ENCODE data around the gene PIM1. TPM values are rescaled to one million over a fixed set of nuclear protein-coding genes. Genes with fewer than 3 reads are reported as not detected.

Gene PIM1
- total RNA-seq, 6 experiments from 2014 or later, result 3.6 to 6.3 (median 5.1) TPM

- H3K4me1 Mint-ChIP-seq (ENCODE audit: low read depth), result peaks cover 5% of the 10 kb centered on the region; the same call in 1 of the 2 replicates
- H3K36me3 Mint-ChIP-seq (ENCODE audit: low read depth), result no peaks in the 10 kb centered on the region
These were observed 42.3 kb downstream of the PIM1 start for GRCh38 chr6:37212268-37212667.

GRCh38 chr6:37218061-37218460 is 48.1 kb downstream of the PIM1 start:
- DNase-seq, result no peak
- Mint-ChIP-seq H3K27ac (no peak overlapping the region), H3K36me3 (ENCODE audit: low read depth) (no peaks in the 10 kb centered on the region), H3K27me3 (ENCODE audit: insufficient read depth) (no peaks in the 10 kb centered on the region), H3K4me1 (ENCODE audit: low read depth) (peaks cover 13% of the 10 kb centered on the region), H3K9me3 (no peaks in the 10 kb centered on the region), H3K4me3 (no peak overlapping the region)
- no peak for TF ChIP-seq CTCF (IDR thresholded peaks at IDR 0.05)

More at GRCh38 chr6:37212268-37212667, 42.3 kb downstream of the PIM1 start:
- DNase-seq, result no peak
- H3K4me3 Mint-ChIP-seq, result no peak overlapping the region
- H3K27ac Mint-ChIP-seq, result no peak overlapping the region
- no peak for TF ChIP-seq CTCF (IDR thresholded peaks at IDR 0.05)
- no peaks in the 10 kb centered on the region for H3K9me3 Mint-ChIP-seq
- H3K27me3 Mint-ChIP-seq (ENCODE audit: insufficient read depth), result no peaks in the 10 kb centered on the region; the same call in 1 of the 2 replicates

- Mint-ChIP-seq H3K36me3 (ENCODE audit: low read depth) (no peaks in the 10 kb centered on the region), H3K27ac (no peak overlapping the region), H3K27me3 (ENCODE audit: insufficient read depth) (no peaks in the 10 kb centered on the region), H3K4me3 (no peak overlapping the region), H3K4me1 (ENCODE audit: low read depth) (peaks cover 16% of the 10 kb centered on the region), H3K9me3 (no peaks in the 10 kb centered on the region)
- TF ChIP-seq CTCF (IDR thresholded peaks at IDR 0.05), result no peak
- DNase-seq, result no peak
These were observed 48.6 kb downstream of the PIM1 start for GRCh38 chr6:37218511-37218910.

- H3K9me3 Mint-ChIP-seq, result no peaks in the 10 kb centered on the region
- TF ChIP-seq CTCF (IDR thresholded peaks at IDR 0.05), result no peak
- H3K4me1 Mint-ChIP-seq (ENCODE audit: low read depth), result peaks cover 16% of the 10 kb centered on the region
- H3K27ac Mint-ChIP-seq, result no peak overlapping the region; the same call in 1 of the 2 replicates
- DNase-seq, result no peak
- H3K36me3 Mint-ChIP-seq (ENCODE audit: low read depth), result no peaks in the 10 kb centered on the region
- H3K27me3 Mint-ChIP-seq (ENCODE audit: insufficient read depth), result no peaks in the 10 kb centered on the region
- peak overlapping the region; percentile 86 for H3K4me3 Mint-ChIP-seq
These were observed 51.7 kb downstream of the PIM1 start for GRCh38 chr6:37221585-37222124.

- H3K27me3 Mint-ChIP-seq (ENCODE audit: insufficient read depth), result no peaks in the 10 kb centered on the region
- no peaks in the 10 kb centered on the region for H3K36me3 Mint-ChIP-seq (ENCODE audit: low read depth)
- H3K27ac Mint-ChIP-seq, result peak overlapping the region; percentile 22
- H3K4me1 Mint-ChIP-seq (ENCODE audit: low read depth), result peaks cover 16% of the 10 kb centered on the region
- no peak for TF ChIP-seq CTCF (IDR thresholded peaks at IDR 0.05)
- H3K9me3 Mint-ChIP-seq, result no peaks in the 10 kb centered on the region
- H3K4me3 Mint-ChIP-seq, result peak overlapping the region; percentile 86
- DNase-seq, result peak; percentile 73
These were observed 52.4 kb downstream of the PIM1 start for GRCh38 chr6:37222125-37222967.
